Stimulated activated CD8-positive, alpha-beta memory T cell treated with anti-CD3 and anti-CD28 coated beads, Interleukin-12 subunit alpha, Interleukin-12 subunit beta, amount 100 ng/mL, for 24 hours (primary cell): Measurements from ENCODE around the gene SUCLG2.
"Not testable (repeated sequence)": the region's sequence is repeated elsewhere in the genome, so short reads cannot be mapped to it uniquely, and the experiment has no call there.

Experiments
- DNase-seq: peaks from one replicate; pipeline ENCODE4 v3.0.0-alpha.2; 2020; ENCODE audit errors: extremely low read depth

The SUCLG2 gene

GRCh38 chr3:67609709-67610108 lies 44.7 kb downstream of the SUCLG2 start:
- DNase-seq = no peak

- no peak for DNase-seq
Observed at GRCh38 chr3:67608034-67608433, 46.4 kb downstream of the SUCLG2 start.

- DNase-seq = no peak
Observed at GRCh38 chr3:67605377-67605776, 49.0 kb downstream of the SUCLG2 start.

GRCh38 chr3:67602816-67603215 lies 51.6 kb downstream of the SUCLG2 start:
- DNase-seq = no peak

GRCh38 chr3:67601919-67602608 lies 52.3 kb downstream of the SUCLG2 start:
- no peak for DNase-seq

GRCh38 chr3:67601385-67601784 lies 53.0 kb downstream of the SUCLG2 start:
- no peak for DNase-seq

- DNase-seq = no peak
Observed at GRCh38 chr3:67599821-67600220, 54.6 kb downstream of the SUCLG2 start.

GRCh38 chr3:67598814-67599556 lies 55.4 kb downstream of the SUCLG2 start:
- no peak for DNase-seq

GRCh38 chr3:67595424-67595823 lies 59.0 kb downstream of the SUCLG2 start:
- DNase-seq = no peak

- DNase-seq = no peak
Observed at GRCh38 chr3:67593761-67594234, 60.6 kb downstream of the SUCLG2 start.

- DNase-seq = no peak
Observed at GRCh38 chr3:67592057-67592456, 62.4 kb downstream of the SUCLG2 start.

- no peak for DNase-seq
Observed at GRCh38 chr3:67587811-67588210, 66.6 kb downstream of the SUCLG2 start.

- no peak for DNase-seq
Observed at GRCh38 chr3:67587301-67587700, 67.1 kb downstream of the SUCLG2 start.

GRCh38 chr3:67584608-67585007 lies 69.8 kb downstream of the SUCLG2 start:
- not testable (repeated sequence) for DNase-seq

GRCh38 chr3:67580430-67581000 lies 73.9 kb downstream of the SUCLG2 start:
- DNase-seq = no peak

- DNase-seq = no peak
Observed at GRCh38 chr3:67578416-67578815, 76.0 kb downstream of the SUCLG2 start.

GRCh38 chr3:67576441-67576840 lies 78.0 kb downstream of the SUCLG2 start:
- DNase-seq = no peak

GRCh38 chr3:67569324-67569723 lies 85.1 kb downstream of the SUCLG2 start:
- DNase-seq = no peak

GRCh38 chr3:67567893-67568292 lies 86.5 kb downstream of the SUCLG2 start:
- no peak for DNase-seq

GRCh38 chr3:67564973-67565372 lies 89.4 kb downstream of the SUCLG2 start:
- DNase-seq = no peak

GRCh38 chr3:67564008-67564407 lies 90.4 kb downstream of the SUCLG2 start:
- no peak for DNase-seq

- DNase-seq = no peak
Observed at GRCh38 chr3:67561667-67562394, 92.6 kb downstream of the SUCLG2 start.
